ENCODE measurements around the gene ZNF385B.

DNA sequence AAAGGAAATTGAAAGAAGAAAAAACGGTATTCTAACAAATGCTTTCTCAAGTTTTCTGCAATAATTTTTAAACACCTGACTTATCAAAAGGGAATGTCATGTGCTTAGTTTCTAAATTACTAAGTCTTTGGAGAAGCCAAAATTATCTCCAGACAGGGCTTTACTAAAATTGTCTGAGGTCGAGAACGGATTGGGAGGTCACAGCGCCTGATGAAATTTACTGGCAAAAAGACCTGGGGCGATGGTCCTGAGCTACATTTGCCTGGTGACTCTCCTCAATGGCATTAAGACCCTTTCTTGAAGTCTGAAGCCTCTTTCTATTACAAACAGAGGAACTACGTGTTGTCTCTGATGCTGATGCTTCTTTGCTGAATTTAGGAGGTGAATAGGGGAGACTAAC is 305.0 kb downstream of the ZNF385B start:
- no peak for TF ChIP-seq EZH2 (IDR thresholded peaks at IDR 0.05; ENCODE audit: borderline replicate concordance, low read length)
- TF ChIP-seq, protein P1, sequence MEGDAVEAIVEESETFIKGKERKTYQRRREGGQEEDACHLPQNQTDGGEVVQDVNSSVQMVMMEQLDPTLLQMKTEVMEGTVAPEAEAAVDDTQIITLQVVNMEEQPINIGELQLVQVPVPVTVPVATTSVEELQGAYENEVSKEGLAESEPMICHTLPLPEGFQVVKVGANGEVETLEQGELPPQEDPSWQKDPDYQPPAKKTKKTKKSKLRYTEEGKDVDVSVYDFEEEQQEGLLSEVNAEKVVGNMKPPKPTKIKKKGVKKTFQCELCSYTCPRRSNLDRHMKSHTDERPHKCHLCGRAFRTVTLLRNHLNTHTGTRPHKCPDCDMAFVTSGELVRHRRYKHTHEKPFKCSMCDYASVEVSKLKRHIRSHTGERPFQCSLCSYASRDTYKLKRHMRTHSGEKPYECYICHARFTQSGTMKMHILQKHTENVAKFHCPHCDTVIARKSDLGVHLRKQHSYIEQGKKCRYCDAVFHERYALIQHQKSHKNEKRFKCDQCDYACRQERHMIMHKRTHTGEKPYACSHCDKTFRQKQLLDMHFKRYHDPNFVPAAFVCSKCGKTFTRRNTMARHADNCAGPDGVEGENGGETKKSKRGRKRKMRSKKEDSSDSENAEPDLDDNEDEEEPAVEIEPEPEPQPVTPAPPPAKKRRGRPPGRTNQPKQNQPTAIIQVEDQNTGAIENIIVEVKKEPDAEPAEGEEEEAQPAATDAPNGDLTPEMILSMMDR (IDR thresholded peaks at IDR 0.05; ENCODE audit: low read length) = no peak

Data from OCI-LY1 (cell line).